ENCODE measurements around the gene ITGB1BP1.
A peak's percentile ranks its signal among the peaks of the same experiment; 100 is the strongest.

ITGB1BP1 gene

GRCh38 chr2:9360701-9361100, 62.6 kb downstream of the ITGB1BP1 start:
- Histone ChIP-seq H3K27me3 (ENCODE audit: insufficient read depth, low read depth, severe bottlenecking) (no peaks in the 10 kb centered on the region), H3K27ac (no peak overlapping the region), H3K9me3 (ENCODE audit: severe bottlenecking) (no peaks in the 10 kb centered on the region), H3K4me3 (ENCODE audit: low read depth, low read length) (no peak overlapping the region), H3K36me3 (peaks cover 30% of the 10 kb centered on the region)
- no peak for TF ChIP-seq CTCF (IDR thresholded peaks at IDR 0.05; ENCODE audit: low read depth, low read length)
- no peak for DNase-seq

- TF ChIP-seq CTCF (IDR thresholded peaks at IDR 0.05; ENCODE audit: low read depth, low read length), result no peak
- Histone ChIP-seq H3K4me3 (ENCODE audit: low read depth, low read length) (no peak overlapping the region), H3K27me3 (ENCODE audit: insufficient read depth, low read depth, severe bottlenecking) (no peaks in the 10 kb centered on the region), H3K27ac (no peak overlapping the region), H3K36me3 (peaks cover 30% of the 10 kb centered on the region), H3K9me3 (ENCODE audit: severe bottlenecking) (no peaks in the 10 kb centered on the region)
- DNase-seq, result no peak
Observed at GRCh38 chr2:9360110-9360509, 63.2 kb downstream of the ITGB1BP1 start.

- no peak overlapping the region for H3K27ac ChIP-seq
- H3K4me3 ChIP-seq (ENCODE audit: low read depth, low read length), result no peak overlapping the region
- TF ChIP-seq CTCF (IDR thresholded peaks at IDR 0.05; ENCODE audit: low read depth, low read length), result no peak
- DNase-seq, result no peak
- no peaks in the 10 kb centered on the region for H3K27me3 ChIP-seq (ENCODE audit: insufficient read depth, low read depth, severe bottlenecking)
- H3K36me3 ChIP-seq, result peaks cover 30% of the 10 kb centered on the region
- no peaks in the 10 kb centered on the region for H3K9me3 ChIP-seq (ENCODE audit: severe bottlenecking)
Observed at GRCh38 chr2:9359463-9359862, 63.9 kb downstream of the ITGB1BP1 start.

- Histone ChIP-seq H3K9me3 (ENCODE audit: severe bottlenecking) (no peaks in the 10 kb centered on the region), H3K4me3 (ENCODE audit: low read depth, low read length) (no peak overlapping the region), H3K27ac (no peak overlapping the region), H3K36me3 (peaks cover 30% of the 10 kb centered on the region), H3K27me3 (ENCODE audit: insufficient read depth, low read depth, severe bottlenecking) (no peaks in the 10 kb centered on the region)
- DNase-seq, result no peak
- TF ChIP-seq CTCF (IDR thresholded peaks at IDR 0.05; ENCODE audit: low read depth, low read length), result no peak
Observed at GRCh38 chr2:9358846-9359245, 64.5 kb downstream of the ITGB1BP1 start.

GRCh38 chr2:9356261-9356660, 67.1 kb downstream of the ITGB1BP1 start:
- peak; percentile 43 for DNase-seq
- Histone ChIP-seq H3K4me3 (ENCODE audit: low read depth, low read length) (no peak overlapping the region), H3K9me3 (ENCODE audit: severe bottlenecking) (no peaks in the 10 kb centered on the region), H3K36me3 (peaks cover 36% of the 10 kb centered on the region), H3K27me3 (ENCODE audit: insufficient read depth, low read depth, severe bottlenecking) (no peaks in the 10 kb centered on the region), H3K27ac (no peak overlapping the region)
- no peak for TF ChIP-seq CTCF (IDR thresholded peaks at IDR 0.05; ENCODE audit: low read depth, low read length)

GRCh38 chr2:9355716-9356115, 67.6 kb downstream of the ITGB1BP1 start:
- H3K27ac ChIP-seq, result no peak overlapping the region
- no peak overlapping the region for H3K4me3 ChIP-seq (ENCODE audit: low read depth, low read length)
- no peaks in the 10 kb centered on the region for H3K27me3 ChIP-seq (ENCODE audit: insufficient read depth, low read depth, severe bottlenecking)
- DNase-seq, result no peak
- peaks cover 41% of the 10 kb centered on the region for H3K36me3 ChIP-seq
- no peak for TF ChIP-seq CTCF (IDR thresholded peaks at IDR 0.05; ENCODE audit: low read depth, low read length)
- no peaks in the 10 kb centered on the region for H3K9me3 ChIP-seq (ENCODE audit: severe bottlenecking)

Measured in WERI-Rb-1 (cell line).